Kidney glomerular epithelial cell (primary cell): ENCODE results near the gene RNF166.
A peak's percentile ranks its signal among the peaks of the same experiment; 100 is the strongest.

Experiments
- DNase-seq: peaks from one replicate; lab custom pipeline; 2025; lab: John Stamatoyannopoulos, UW

The RNF166 gene

GRCh38 chr16:88692861-88693260, 13.3 kb downstream of the RNF166 start:
- DNase-seq, result no peak

GRCh38 chr16:88691924-88692560, 14.2 kb downstream of the RNF166 start:
- DNase-seq, result no peak

- no peak for DNase-seq
Measured at GRCh38 chr16:88691129-88691813, 14.9 kb downstream of the RNF166 start.

- DNase-seq, result no peak
Measured at GRCh38 chr16:88690341-88691128, 15.7 kb downstream of the RNF166 start.

- DNase-seq, result peak; percentile 9
Measured at GRCh38 chr16:88688013-88688778, 18.0 kb downstream of the RNF166 start.

- DNase-seq, result no peak
Measured at GRCh38 chr16:88687676-88688012, 18.6 kb downstream of the RNF166 start.

GRCh38 chr16:88687254-88687576, 19.0 kb downstream of the RNF166 start:
- DNase-seq, result no peak

GRCh38 chr16:88686439-88687253, 19.6 kb downstream of the RNF166 start, which contains the start of gene SNAI3:
Gene SNAI3 (minus strand): TSS chr16:88686507. CDS start chr16:88686406, 101 bp downstream.
- peak; percentile 35 for DNase-seq

- no peak for DNase-seq
Measured at GRCh38 chr16:88686062-88686438, 20.2 kb downstream of the RNF166 start.

- DNase-seq, result peak; percentile 4
Measured at GRCh38 chr16:88685156-88686061, 20.8 kb downstream of the RNF166 start.

GRCh38 chr16:88684569-88685155, 21.5 kb downstream of the RNF166 start:
- DNase-seq, result no peak

- no peak for DNase-seq
Measured at GRCh38 chr16:88681709-88682451, 24.3 kb downstream of the RNF166 start.

- no peak for DNase-seq
Measured at GRCh38 chr16:88681084-88681680, 25.0 kb downstream of the RNF166 start.

GRCh38 chr16:88680554-88681083, 25.6 kb downstream of the RNF166 start:
- DNase-seq, result no peak

GRCh38 chr16:88678224-88678979, 27.8 kb downstream of the RNF166 start:
- DNase-seq, result no peak

- no peak for DNase-seq
Measured at GRCh38 chr16:88677721-88678120, 28.5 kb downstream of the RNF166 start.

GRCh38 chr16:88676502-88677242, 29.5 kb downstream of the RNF166 start:
- no peak for DNase-seq
